Left cardiac atrium (tissue), 4 donors: ENCODE results near the gene STIM1. TPM values are rescaled to one million over a fixed set of nuclear protein-coding genes. Genes with fewer than 3 reads are reported as not detected.
A peak's percentile ranks its signal among the peaks of the same experiment; 100 is the strongest.
"Not testable (repeated sequence)": the region's sequence is repeated elsewhere in the genome, so short reads cannot be mapped to it uniquely, and the experiment has no call there.

ENCODE experiments used
- ATAC-seq, 2 donors: fragments of 200-7000 bp; cut with Tn5 transposase; one replicate each; pipeline ENCODE4 v1.9.1; 2020; ENCODE audit warnings: mild to moderate bottlenecking in 2 of 2, moderate library complexity in 2 of 2
- DNase-seq: peaks from one replicate; pipeline ENCODE4 v3.0.0-alpha.2; 2020
- intact Hi-C, 2 donors: fragments of 100-400 bp; cut with DNase I; formaldehyde crosslinking; loops; one replicate each; pipeline versions ENCODE4 v1.14.1 to v1.15.1; 2022 to 2023
- total RNA-seq, 2 donors: library from RNA; stranded (reverse); fragmentation: NEBNext Ultra II Directional; extraction: Animal tissue kit (Norgen Biotek cat#: 25700); gene quantifications; one replicate each; pipeline ENCODE4 v1.2.1, GENCODE V29; 2021
- donor health status: DM: no; HTN: yes; CAD: no.
- donor health status: DM: no; HTN: yes; CAD: no; lungs with severe emphysema.
- donor health status: DM: yes; HTN: yes; CAD: no.
- donor health status: Dilated cardiomyopathy.

Gene STIM1
- total RNA-seq, 2 donors from 2014 or later = 21.4 to 25.8 TPM

- intact Hi-C loops = no loop called here
- DNase-seq = no peak
- no peak for ATAC-seq
Observed at GRCh38 chr11:3845670-3846069, 9.8 kb upstream of the STIM1 start.

- DNase-seq (no peak), ATAC-seq (peak; percentile 68 to 71)
- intact Hi-C loops = loop anchor here in 1 of 2 donors (2.0 kb wide), 1 partner anchor 223 kb away; no protein-coding TSS in a partner anchor
Observed at GRCh38 chr11:3849297-3849874, 6.1 kb upstream of the STIM1 start.

GRCh38 chr11:3853545-3853842 is 2.0 kb upstream of the STIM1 start:
- ATAC-seq (no peak), DNase-seq (no peak)
- intact Hi-C loops = loop anchor here in 1 of 2 donors (10.0 kb wide), 1 partner anchor 131 kb away; no protein-coding TSS in a partner anchor

- DNase-seq = peak; percentile 28
- peak; percentile 3 to 14 for ATAC-seq
- intact Hi-C loops = loop anchor here (2.0 to 10.0 kb wide), 2 partner anchors 131 to 219 kb away; no protein-coding TSS in a partner anchor
Observed at GRCh38 chr11:3853899-3854659, 1.4 kb upstream of the STIM1 start.

- intact Hi-C loops = loop anchor here (2.0 to 10.0 kb wide), 2 partner anchors 130 to 218 kb away; no protein-coding TSS in a partner anchor
- ATAC-seq = peak in 1 of 2 donors; percentile 0
- no peak for DNase-seq
Observed at GRCh38 chr11:3854660-3854976, 846 bp upstream of the STIM1 start.

- intact Hi-C loops = loop anchor here (2.0 to 10.0 kb wide), 2 partner anchors 129 to 217 kb away; no protein-coding TSS in a partner anchor
- ATAC-seq = peak; percentile 7 to 11
- DNase-seq = peak; percentile 60
Observed at GRCh38 chr11:3855808-3856491, 486 bp downstream of the STIM1 start.

GRCh38 chr11:3856856-3857553 is 1.5 kb downstream of the STIM1 start:
- ATAC-seq = no peak
- intact Hi-C loops = loop anchor here in 1 of 2 donors (10.0 kb wide), 1 partner anchor 128 kb away; no protein-coding TSS in a partner anchor

GRCh38 chr11:3857628-3858027 is 2.2 kb downstream of the STIM1 start:
- no peak for DNase-seq
- intact Hi-C loops = loop anchor here in 1 of 2 donors (10.0 kb wide), 1 partner anchor 127 kb away; no protein-coding TSS in a partner anchor
- ATAC-seq = no peak

More at GRCh38 chr11:3856856-3857553, 1.5 kb downstream of the STIM1 start:
- no peak for DNase-seq

GRCh38 chr11:3859373-3859881 is 4.0 kb downstream of the STIM1 start:
- peak in 1 of 2 donors; percentile 8 for ATAC-seq
- intact Hi-C loops = loop anchor here in 1 of 2 donors (10.0 kb wide), 1 partner anchor 125 kb away; no protein-coding TSS in a partner anchor
- DNase-seq = peak; percentile 56

- DNase-seq (no peak), ATAC-seq (no peak)
- intact Hi-C loops = no loop called here
Observed at GRCh38 chr11:3860375-3860774, 4.9 kb downstream of the STIM1 start.

- DNase-seq, ATAC-seq, intact Hi-C loops: not testable (repeated sequence)
Observed at GRCh38 chr11:3860898-3861393, 5.5 kb downstream of the STIM1 start.

GRCh38 chr11:3861683-3862082 is 6.2 kb downstream of the STIM1 start:
- ATAC-seq (no peak), DNase-seq (no peak)
- intact Hi-C loops = no loop called here

- DNase-seq (no peak), ATAC-seq (peak in 1 of 2 donors; percentile 8)
- intact Hi-C loops = loop anchor here in 1 of 2 donors (5.0 kb wide), 1 partner anchor 82 kb away; no protein-coding TSS in a partner anchor
Observed at GRCh38 chr11:3865388-3866193, 10.1 kb downstream of the STIM1 start.

GRCh38 chr11:3866206-3866605 is 10.7 kb downstream of the STIM1 start:
- intact Hi-C loops = loop anchor here in 1 of 2 donors (5.0 kb wide), 1 partner anchor 81 kb away; no protein-coding TSS in a partner anchor

GRCh38 chr11:3866836-3867208 is 11.4 kb downstream of the STIM1 start:
- no peak for DNase-seq
- ATAC-seq = no peak
- intact Hi-C loops = loop anchor here in 1 of 2 donors (5.0 kb wide), 1 partner anchor 80 kb away; no protein-coding TSS in a partner anchor

More at GRCh38 chr11:3866206-3866605, 10.7 kb downstream of the STIM1 start:
- ATAC-seq (peak in 1 of 2 donors; percentile 65), DNase-seq (peak; percentile 52)

- intact Hi-C loops = loop anchor here in 1 of 2 donors (5.0 kb wide), 1 partner anchor 80 kb away; no protein-coding TSS in a partner anchor
- ATAC-seq = peak; percentile 88 to 91
- DNase-seq = peak; percentile 48
Observed at GRCh38 chr11:3867209-3868091, 12.0 kb downstream of the STIM1 start.
